ENCODE data around the gene SLC2A6.

Gene SLC2A6

DNA sequence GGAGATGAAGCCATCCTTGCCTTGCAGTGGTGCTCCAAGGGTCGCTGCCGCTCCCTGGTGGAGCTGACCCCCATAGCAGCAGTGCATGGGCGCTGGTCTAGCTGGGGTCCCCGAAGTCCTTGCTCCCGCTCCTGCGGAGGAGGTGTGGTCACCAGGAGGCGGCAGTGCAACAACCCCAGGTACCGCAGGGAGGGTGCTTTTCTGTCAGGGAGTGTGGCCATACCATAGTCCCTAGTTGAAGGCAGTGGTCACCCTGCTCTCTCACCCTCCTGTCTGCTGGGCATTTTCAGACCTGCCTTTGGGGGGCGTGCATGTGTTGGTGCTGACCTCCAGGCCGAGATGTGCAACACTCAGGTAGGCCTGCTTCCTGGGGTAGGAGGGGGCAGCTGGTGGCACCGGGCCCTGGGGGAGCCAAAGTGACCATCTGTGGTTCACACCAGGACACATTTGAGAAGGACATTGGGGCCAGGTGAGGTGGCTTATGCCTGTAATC is 45.5 kb downstream of the SLC2A6 start:
- no peak overlapping the region for H3K4me3 ChIP-seq (ENCODE audit: low read depth, low read length)
- TF ChIP-seq, protein P1, sequence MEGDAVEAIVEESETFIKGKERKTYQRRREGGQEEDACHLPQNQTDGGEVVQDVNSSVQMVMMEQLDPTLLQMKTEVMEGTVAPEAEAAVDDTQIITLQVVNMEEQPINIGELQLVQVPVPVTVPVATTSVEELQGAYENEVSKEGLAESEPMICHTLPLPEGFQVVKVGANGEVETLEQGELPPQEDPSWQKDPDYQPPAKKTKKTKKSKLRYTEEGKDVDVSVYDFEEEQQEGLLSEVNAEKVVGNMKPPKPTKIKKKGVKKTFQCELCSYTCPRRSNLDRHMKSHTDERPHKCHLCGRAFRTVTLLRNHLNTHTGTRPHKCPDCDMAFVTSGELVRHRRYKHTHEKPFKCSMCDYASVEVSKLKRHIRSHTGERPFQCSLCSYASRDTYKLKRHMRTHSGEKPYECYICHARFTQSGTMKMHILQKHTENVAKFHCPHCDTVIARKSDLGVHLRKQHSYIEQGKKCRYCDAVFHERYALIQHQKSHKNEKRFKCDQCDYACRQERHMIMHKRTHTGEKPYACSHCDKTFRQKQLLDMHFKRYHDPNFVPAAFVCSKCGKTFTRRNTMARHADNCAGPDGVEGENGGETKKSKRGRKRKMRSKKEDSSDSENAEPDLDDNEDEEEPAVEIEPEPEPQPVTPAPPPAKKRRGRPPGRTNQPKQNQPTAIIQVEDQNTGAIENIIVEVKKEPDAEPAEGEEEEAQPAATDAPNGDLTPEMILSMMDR (IDR thresholded peaks at IDR 0.05; ENCODE audit: control insufficient read depth, extremely low read depth, insufficient read depth), result no peak
- DNase-seq (ENCODE audit: low read depth), result no peak

DNA sequence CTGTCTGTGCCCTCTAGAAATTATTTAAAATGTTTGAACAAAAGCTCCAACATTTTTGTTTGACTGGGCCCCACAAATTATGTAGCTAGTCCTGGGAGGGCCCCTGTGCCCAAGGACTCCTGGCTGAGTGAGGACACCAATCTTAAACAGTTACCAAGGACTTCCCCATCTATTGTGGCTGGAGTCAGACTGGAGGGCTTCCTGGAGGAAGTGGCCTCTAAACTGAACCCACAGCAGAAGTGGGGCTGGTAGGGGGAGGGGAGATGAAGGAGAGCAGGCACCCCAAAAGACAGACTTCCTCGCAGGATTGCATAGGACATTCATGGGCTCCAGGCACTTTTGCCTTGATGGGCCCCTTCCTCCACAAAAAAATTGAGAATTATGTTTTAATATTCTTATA is 48.7 kb downstream of the SLC2A6 start:
- no peak for DNase-seq (ENCODE audit: low read depth)
- TF ChIP-seq, protein P1 (IDR thresholded peaks at IDR 0.05; ENCODE audit: control insufficient read depth, extremely low read depth, insufficient read depth), result no peak
- H3K4me3 ChIP-seq (ENCODE audit: low read depth, low read length), result no peak overlapping the region

DNA sequence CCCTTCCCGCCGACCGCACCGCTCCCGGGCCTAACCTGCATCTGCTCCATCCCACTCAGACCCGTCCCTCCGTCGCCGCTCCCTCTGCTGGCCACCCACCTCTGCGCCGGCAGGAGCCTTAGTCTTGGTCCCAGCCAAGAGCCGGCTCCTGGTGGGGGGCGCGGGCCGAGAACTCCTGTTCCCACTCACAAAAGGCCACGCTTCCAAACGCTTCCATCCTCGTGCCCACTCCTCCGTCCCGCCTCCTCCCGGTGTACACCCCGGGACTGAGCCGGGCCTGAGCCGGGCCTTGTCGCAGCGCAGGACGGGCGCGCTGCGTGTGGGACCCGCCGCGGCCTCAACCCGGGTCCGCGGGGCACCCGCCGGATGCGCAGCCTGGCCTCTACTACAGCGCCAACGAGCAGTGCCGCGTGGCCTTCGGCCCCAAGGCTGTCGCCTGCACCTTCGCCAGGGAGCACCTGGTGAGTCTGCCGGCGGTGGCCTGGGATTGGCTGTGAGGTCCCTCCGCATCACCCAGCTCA is 49.2 kb downstream of the SLC2A6 start:
- TF ChIP-seq, protein P1 (IDR thresholded peaks at IDR 0.05; ENCODE audit: control insufficient read depth, extremely low read depth, insufficient read depth), result no peak
- no peak overlapping the region for H3K4me3 ChIP-seq (ENCODE audit: low read depth, low read length)
- no peak for DNase-seq (ENCODE audit: low read depth)

DNA sequence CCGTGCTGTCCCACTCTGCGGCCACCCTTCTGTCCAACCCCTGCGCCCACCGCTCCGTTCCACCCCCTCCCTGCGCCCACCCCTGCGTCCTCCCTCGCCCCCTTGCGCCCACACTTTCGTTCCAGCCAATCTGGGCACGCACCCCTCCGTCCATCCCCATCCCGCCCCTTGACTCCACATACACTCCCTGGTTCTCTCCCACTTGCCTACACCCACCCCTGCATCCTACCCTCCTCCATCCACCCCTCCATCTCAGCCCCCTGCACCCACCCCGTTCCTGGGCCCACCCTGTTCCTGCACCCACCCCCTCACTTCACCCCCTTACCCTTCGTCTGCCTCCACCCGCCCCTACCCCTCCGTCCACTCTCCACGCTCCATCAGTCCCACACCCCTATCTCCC is 49.7 kb downstream of the SLC2A6 start:
- no peak for DNase-seq (ENCODE audit: low read depth)
- TF ChIP-seq, protein P1 (IDR thresholded peaks at IDR 0.05; ENCODE audit: control insufficient read depth, extremely low read depth, insufficient read depth), result no peak
- no peak overlapping the region for H3K4me3 ChIP-seq (ENCODE audit: low read depth, low read length)

DNA sequence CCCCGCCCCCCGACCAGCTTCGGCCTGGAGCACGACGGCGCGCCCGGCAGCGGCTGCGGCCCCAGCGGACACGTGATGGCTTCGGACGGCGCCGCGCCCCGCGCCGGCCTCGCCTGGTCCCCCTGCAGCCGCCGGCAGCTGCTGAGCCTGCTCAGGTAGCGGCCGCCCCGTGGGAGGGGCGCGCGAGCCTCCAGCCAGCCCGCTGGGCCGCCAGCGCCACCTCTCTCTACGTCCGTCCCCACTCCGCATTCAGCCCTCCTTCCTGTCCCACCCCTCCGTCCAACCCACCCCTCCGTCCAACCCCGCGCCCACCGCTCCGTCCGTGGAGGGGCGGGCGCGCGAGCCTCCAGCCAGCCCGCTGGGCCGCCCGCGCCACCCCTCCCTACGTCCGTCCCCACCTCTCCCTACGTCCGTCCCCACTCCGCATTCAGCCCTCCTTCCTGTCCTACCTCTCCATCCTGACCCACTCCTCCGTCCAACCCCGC is 50.2 kb downstream of the SLC2A6 start:
- TF ChIP-seq, protein P1 (IDR thresholded peaks at IDR 0.05; ENCODE audit: control insufficient read depth, extremely low read depth, insufficient read depth), result no peak
- no peak overlapping the region for H3K4me3 ChIP-seq (ENCODE audit: low read depth, low read length)
- no peak for DNase-seq (ENCODE audit: low read depth)

DNA sequence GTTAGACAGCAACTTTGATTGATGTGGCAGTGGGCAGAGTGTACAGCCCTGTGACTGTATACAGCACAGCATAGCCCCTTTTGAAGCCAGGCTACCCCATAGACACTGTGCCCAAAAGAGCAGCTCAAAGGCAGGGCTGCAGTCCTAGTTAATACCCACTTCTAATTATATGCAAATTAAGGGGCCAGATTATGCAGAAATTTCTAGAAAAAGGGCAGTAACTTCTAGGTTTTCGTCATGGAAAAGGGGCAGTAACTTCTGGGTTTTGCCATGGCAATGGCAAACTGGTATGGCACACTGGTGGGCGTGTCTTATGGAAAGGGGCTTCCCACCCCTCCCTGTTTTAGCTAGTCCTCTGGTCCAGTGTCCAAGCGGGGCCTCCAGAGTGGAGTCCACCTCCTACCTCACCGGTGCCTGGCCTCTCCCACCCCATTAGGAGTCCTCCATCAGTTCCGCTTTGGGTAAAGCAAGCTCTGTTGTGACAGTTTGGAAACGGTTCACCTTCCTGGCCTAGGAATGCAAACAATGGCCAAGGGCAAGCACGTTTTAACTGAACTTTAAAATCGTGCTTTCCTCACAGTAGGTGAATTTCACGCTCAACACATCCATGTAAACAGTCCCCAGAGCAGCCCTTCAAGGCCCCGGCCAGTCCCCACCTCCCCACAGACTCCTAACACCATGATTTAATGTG is 51.1 kb downstream of the SLC2A6 start:
- DNase-seq (ENCODE audit: low read depth), result no peak
- H3K4me3 ChIP-seq (ENCODE audit: low read depth, low read length), result no peak overlapping the region
- TF ChIP-seq, protein P1 (IDR thresholded peaks at IDR 0.05; ENCODE audit: control insufficient read depth, extremely low read depth, insufficient read depth), result no peak

Measured in LNCaP clone FGC (cell line).